ENCODE data around the gene RPS29.
A peak's percentile ranks its signal among the peaks of the same experiment; 100 is the strongest.
"Not testable (repeated sequence)": the region's sequence is repeated elsewhere in the genome, so short reads cannot be mapped to it uniquely, and the experiment has no call there.

RPS29 gene

DNA sequence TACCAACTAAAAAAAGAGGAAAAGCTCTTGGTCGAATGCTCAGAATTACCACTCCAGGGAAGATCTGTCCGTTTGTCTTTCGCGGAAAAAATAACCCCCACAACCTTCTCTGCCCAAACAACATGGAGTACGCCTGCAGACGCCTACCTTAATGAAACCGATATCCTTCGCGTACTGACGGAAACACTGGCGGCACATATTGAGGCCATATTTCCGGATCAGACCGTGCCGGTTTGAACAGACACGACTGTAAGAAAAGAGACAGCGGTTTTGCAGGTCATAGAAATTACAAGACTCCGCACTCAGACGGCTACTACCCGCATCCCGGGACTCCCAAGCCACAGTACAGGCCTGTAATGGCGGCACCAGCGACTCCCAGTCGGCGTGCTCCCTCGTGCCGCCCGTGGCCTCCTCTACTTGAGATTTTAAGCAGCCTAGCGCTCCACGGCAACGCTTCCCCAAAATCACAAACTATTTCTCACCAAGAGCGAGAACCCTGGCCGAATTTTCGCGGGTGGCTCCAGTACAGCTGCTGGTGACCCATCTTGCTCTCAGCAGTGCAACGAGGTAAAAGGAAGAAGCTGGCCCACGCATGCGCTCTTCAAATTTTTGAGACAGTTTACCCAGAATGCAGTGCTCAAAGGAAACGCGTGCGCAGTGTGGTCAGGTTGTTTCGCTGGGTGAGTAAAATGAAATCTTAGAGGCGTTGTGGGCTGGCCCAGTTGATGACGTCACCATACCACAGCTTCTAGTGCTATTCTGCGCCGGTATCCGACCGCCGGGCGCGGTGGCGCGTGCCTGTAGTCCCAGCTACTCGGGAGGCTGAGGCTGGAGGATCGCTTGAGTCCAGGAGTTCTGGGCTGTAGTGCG, at the start of gene RPS29:
RPS29 (minus strand) TSS at position 578 of the 870 bp plus-strand sequence; CDS start at position 544, 34 bp downstream.
- peak; percentile 99 for DNase-seq
- H3K4me3 Mint-ChIP-seq = peak within 1 kb of the TSS; percentile 89
- peaks cover 4% of the 10 kb centered on the region for H3K27me3 Mint-ChIP-seq
- CTCF ChIA-PET = interaction anchor here (0.6 to 2.7 kb wide), 11 partner anchors 9 to 124 kb away, joined by 3 to 16 read pairs (median 5); partner anchors contain the start of genes DNAAF2 and LRR1
- peaks cover 48% of the 10 kb centered on the region for H3K4me1 Mint-ChIP-seq
- H3K36me3 Mint-ChIP-seq = peaks cover 47% of the 10 kb centered on the region
- H3K27ac Mint-ChIP-seq = peak within 1 kb of the TSS; percentile 99
- H3K9me3 Mint-ChIP-seq = no peaks in the 10 kb centered on the region

DNA sequence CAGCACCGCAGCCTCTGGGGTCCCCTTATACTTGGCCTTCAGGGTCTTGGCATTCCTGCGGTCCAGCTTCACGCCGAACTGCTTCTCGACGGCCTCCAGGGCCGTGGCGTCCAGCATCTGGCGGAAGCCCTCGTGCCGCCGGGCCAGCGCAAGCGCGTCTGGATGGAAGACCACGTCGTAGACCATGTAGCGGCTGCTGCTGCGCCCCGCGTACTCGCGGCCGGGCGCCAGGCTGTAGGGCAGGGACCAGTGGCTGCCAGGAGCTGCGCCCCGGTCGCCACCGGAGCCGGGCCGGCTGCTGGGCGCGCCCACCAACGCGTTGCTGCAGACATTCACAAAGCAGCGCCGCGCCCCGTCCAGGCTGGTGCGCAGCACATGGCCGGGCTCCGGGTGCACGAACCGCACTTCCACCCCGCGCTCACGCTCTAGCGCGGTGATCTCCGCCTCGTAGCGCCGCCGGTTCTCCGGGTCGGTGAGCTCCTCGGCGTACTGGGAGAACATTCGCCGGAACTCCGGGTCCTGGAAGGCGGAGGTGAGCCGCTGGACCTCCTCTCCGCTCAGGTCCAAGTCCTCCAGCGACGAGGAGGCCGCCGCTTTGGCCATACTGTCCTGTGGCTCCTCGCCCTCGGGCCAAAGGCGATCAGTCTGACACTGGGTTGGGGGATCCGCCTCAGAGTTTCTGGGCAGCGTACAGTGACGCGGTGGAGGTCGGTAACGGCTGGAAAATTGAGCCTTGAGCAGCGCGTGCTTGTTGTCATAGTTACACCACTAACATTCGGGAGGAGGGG, 48.6 kb upstream of the RPS29 start, which contains the start of gene DNAAF2:
DNAAF2 (minus strand) TSS at position 698 of the 788 bp plus-strand sequence; CDS start at position 603, 95 bp downstream.
- CTCF ChIA-PET = interaction anchor here (0.5 to 3.3 kb wide), 17 partner anchors 11 to 427 kb away, joined by 3 to 27 read pairs (median 4); partner anchors contain the start of genes KLHDC2, MGAT2, NEMF and RPL36AL
- peak; percentile 73 for DNase-seq
- peak within 1 kb of the TSS; percentile 90 for H3K4me3 Mint-ChIP-seq
- peak within 1 kb of the TSS; percentile 95 for H3K27ac Mint-ChIP-seq
- peaks cover 30% of the 10 kb centered on the region for H3K36me3 Mint-ChIP-seq
- no peaks in the 10 kb centered on the region for H3K27me3 Mint-ChIP-seq
- no peaks in the 10 kb centered on the region for H3K9me3 Mint-ChIP-seq
- H3K4me1 Mint-ChIP-seq = peaks cover 58% of the 10 kb centered on the region

DNA sequence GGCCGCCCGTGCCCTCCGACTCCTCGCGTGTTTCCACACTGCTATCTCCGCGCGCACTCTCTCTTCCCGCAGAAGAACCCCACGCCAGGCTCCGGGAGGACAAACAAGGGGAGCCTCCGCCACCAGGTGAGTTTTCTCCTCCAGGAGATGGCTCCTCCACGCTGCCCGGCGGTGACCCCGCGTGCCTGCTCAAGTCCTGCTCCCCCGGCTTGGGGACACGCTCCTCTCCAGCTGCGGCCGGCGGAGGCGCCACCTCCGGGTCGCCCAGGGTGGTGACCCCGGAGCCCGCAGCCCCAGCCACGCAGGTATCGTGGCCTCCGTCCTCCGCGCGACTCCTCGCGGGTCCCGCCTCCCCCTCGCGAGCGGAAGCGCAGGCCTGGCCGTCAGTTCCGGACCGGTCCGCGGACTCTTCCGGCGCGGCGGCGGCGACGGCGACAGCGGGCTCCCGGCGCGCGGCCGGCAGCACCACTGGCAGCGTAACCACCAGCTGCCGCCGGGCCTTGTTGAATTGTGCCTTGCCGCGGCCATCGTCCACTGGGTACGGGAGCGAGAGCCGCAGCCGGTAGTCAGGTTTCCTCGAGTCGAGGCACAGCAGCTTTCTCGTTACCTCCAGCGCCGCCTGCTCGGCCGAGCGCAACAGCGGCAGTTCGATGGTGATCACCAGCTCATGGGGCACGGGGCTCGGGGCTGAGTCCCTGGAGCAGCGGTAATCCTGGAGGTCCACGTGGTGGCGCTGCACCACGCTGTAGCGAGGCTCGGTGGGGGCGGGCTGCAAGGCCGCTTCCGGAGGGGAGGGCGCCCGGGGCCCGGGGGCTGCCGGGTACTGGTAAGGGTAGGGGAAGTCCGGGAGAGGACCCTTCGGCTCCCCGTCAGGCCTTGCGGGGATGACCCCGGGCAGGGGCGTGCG, 47.7 kb upstream of the RPS29 start:
- H3K27ac Mint-ChIP-seq = peak overlapping the region; percentile 95
- H3K27me3 Mint-ChIP-seq = no peaks in the 10 kb centered on the region
- H3K36me3 Mint-ChIP-seq = peaks cover 25% of the 10 kb centered on the region
- CTCF ChIA-PET = interaction anchor here (0.5 to 3.3 kb wide), 15 partner anchors 10 to 229 kb away, joined by 3 to 27 read pairs (median 7); partner anchors contain the start of genes KLHDC2, MGAT2, NEMF and RPL36AL
- H3K9me3 Mint-ChIP-seq = no peaks in the 10 kb centered on the region
- H3K4me1 Mint-ChIP-seq = peaks cover 59% of the 10 kb centered on the region
- DNase-seq = peak; percentile 96
- peak overlapping the region; percentile 90 for H3K4me3 Mint-ChIP-seq

DNA sequence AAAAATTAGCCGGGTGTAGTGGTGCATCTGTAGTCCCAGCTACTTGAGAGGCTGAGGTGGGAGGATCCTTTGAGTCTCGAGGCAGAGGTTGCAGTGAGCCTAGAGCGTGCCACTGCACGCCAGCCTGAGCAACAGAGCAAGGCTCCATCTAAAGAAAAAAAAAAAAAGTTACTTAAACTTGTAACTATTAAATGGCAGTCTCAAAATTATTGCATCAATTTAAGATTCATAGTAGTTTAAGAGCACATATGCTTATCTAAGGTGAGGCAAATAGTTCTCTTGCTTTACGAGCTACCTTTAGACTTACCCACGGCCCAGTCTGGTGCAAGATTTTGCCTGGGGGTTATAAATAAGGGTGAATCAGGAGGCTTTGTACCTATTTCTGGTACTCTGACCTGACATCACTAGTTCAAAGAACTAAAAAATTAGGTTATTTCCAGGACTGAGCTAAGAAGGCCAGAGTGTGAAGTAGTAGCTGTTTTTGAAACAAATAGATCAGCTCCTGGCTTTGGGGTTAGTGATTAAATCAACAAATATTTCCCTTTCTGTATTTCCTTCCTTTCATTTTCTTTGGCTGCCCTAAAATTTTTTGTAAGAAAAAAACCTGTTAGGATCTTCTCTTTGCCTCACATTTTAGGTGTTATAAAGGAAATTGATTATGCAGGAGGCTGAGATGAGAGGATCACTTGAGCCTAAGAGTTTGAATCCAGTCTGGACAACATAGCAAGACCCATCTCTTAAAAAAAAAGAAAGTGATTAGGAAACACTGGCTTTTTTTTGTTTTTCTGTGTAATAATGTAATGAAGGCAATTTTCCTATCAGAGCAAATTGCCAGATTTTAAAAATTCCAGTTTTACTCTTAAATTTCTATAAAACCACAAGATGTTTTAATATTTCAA, 38.0 kb upstream of the RPS29 start:
- Mint-ChIP-seq H3K36me3 (peaks cover 47% of the 10 kb centered on the region), H3K4me1 (peaks cover 51% of the 10 kb centered on the region)

DNA sequence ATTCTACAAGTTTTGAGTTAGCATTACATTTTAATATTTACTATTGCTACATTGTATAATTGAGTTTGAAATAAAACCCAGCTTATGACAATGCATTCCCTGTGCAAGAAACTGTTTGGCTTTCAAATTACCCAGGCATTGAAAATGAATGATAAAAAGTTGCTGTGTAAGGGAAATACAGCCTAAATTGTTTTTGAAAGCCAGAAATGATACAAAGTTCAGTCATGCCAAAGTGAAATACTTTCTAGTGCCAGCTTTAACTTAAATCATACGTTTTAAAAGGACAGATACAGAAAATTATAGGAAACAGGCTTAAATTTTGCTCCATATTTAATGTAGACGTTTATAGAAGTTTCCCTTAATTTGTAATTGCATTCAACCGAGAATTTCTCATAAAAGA, 37.2 kb upstream of the RPS29 start:
- peaks cover 52% of the 10 kb centered on the region for H3K36me3 Mint-ChIP-seq
- peak overlapping the region; percentile 80 for H3K27ac Mint-ChIP-seq
- CTCF ChIA-PET = interaction anchor here (0.9 to 2.0 kb wide), 2 partner anchors 10 to 206 kb away, joined by 4 to 18 read pairs; no protein-coding TSS in a partner anchor
- peaks cover 57% of the 10 kb centered on the region for H3K4me1 Mint-ChIP-seq
- no peaks in the 10 kb centered on the region for H3K27me3 Mint-ChIP-seq
- H3K9me3 Mint-ChIP-seq = no peaks in the 10 kb centered on the region
- H3K4me3 Mint-ChIP-seq = peak overlapping the region; percentile 99
- DNase-seq = no peak

More for the DNA sequence above, 38.0 kb upstream of the RPS29 start:
- H3K9me3 Mint-ChIP-seq = no peaks in the 10 kb centered on the region
- no peaks in the 10 kb centered on the region for H3K27me3 Mint-ChIP-seq
- H3K27ac Mint-ChIP-seq = peak overlapping the region; percentile 80
- peak overlapping the region; percentile 99 for H3K4me3 Mint-ChIP-seq
- CTCF ChIA-PET = interaction anchor here (0.9 to 2.0 kb wide), 2 partner anchors 9 to 205 kb away, joined by 4 to 18 read pairs; no protein-coding TSS in a partner anchor
- no peak for DNase-seq

DNA sequence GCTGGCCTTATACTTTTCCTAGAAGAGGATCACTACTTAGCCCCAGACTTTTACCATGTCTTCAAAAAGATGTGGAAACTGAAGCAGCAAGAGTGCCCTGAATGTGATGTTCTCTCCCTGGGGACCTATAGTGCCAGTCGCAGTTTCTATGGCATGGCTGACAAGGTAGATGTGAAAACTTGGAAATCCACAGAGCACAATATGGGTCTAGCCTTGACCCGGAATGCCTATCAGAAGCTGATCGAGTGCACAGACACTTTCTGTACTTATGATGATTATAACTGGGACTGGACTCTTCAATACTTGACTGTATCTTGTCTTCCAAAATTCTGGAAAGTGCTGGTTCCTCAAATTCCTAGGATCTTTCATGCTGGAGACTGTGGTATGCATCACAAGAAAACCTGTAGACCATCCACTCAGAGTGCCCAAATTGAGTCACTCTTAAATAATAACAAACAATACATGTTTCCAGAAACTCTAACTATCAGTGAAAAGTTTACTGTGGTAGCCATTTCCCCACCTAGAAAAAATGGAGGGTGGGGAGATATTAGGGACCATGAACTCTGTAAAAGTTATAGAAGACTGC, 35.9 kb upstream of the RPS29 start:
- peaks cover 59% of the 10 kb centered on the region for H3K36me3 Mint-ChIP-seq
- H3K4me1 Mint-ChIP-seq = peaks cover 61% of the 10 kb centered on the region
- H3K4me3 Mint-ChIP-seq = peak overlapping the region; percentile 99
- peak overlapping the region; percentile 99 for H3K27ac Mint-ChIP-seq
- no peaks in the 10 kb centered on the region for H3K27me3 Mint-ChIP-seq
- CTCF ChIA-PET = interaction anchor here (1.4 to 3.4 kb wide), 3 partner anchors 13 to 145 kb away, joined by 3 to 27 read pairs (median 5); partner anchors contain the start of genes DNAAF2 and RPS29
- H3K9me3 Mint-ChIP-seq = no peaks in the 10 kb centered on the region
- DNase-seq = no peak

DNA sequence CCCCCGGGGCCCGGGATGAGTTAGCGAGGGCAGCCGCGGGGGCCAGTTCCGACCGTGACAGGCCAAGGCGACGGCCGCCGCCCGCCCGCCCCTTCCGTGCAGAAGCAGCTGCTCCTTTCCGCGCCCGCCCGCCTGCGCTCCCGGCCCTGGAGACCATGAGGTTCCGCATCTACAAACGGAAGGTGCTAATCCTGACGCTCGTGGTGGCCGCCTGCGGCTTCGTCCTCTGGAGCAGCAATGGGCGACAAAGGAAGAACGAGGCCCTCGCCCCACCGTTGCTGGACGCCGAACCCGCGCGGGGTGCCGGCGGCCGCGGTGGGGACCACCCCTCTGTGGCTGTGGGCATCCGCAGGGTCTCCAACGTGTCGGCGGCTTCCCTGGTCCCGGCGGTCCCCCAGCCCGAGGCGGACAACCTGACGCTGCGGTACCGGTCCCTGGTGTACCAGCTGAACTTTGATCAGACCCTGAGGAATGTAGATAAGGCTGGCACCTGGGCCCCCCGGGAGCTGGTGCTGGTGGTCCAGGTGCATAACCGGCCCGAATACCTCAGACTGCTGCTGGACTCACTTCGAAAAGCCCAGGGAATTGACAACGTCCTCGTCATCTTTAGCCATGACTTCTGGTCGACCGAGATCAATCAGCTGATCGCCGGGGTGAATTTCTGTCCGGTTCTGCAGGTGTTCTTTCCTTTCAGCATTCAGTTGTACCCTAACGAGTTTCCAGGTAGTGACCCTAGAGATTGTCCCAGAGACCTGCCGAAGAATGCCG, 35.1 kb upstream of the RPS29 start:
- peaks cover 61% of the 10 kb centered on the region for H3K36me3 Mint-ChIP-seq
- no peaks in the 10 kb centered on the region for H3K27me3 Mint-ChIP-seq
- peak overlapping the region; percentile 99 for H3K27ac Mint-ChIP-seq
- peak; percentile 77 for DNase-seq
- H3K4me1 Mint-ChIP-seq = peaks cover 62% of the 10 kb centered on the region
- H3K4me3 Mint-ChIP-seq = peak overlapping the region; percentile 99
- CTCF ChIA-PET = interaction anchor here (1.0 to 3.4 kb wide), 7 partner anchors 9 to 160 kb away, joined by 3 to 27 read pairs (median 5); partner anchors contain the start of genes DNAAF2, KLHDC1 and RPS29
- H3K9me3 Mint-ChIP-seq = no peaks in the 10 kb centered on the region

DNA sequence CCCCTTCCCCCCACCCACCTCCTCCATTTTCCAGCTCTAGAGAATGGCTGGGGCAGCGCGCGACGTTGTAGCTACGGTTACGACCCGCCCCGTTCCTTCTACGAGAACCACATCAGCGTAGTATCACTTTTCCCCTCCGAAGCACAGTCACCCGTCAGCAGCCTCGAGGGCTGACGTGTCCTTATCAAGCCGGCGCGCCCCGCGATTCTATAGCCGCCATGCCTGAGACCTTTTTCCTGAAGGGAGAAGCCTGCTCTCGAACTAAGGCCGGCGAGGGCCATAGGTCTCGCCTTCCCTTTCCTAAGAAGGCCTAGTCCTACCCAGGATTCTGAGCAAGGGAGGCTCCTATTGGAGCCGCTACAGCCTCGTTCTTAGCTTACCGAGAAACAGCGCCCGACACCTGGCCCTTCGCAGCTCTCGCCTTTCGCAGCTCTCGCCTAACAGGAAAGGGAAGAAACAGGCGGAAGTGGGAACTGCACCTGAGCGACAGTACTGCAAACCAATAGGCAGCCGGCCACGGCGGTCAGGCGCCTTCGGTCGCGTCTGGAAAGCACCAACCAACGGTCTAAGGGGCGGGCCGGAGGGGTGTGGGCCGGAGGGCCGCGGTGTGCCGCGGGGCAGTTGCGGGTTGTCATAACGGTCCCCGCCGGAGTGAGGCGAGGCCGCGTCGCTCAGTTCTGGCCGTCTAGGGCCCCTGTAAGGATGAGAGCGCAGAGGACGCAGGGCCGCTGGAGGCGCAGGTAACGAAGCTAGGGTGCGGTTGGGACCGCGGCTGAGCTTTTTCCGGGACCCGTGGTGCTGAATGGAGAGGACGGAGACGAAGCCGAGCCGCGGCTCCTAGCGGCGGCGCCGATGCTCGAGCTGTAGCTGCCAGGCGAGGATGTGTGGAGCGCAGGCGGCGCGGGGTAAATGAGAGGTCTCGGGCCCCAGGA, 34.3 kb upstream of the RPS29 start, which contains the start of the genes MGAT2 and RPL36AL:
MGAT2 (plus strand) TSS at position 618 of the 932 bp plus-strand sequence. CDS start 470 bp downstream, outside the sequence.
RPL36AL (minus strand) TSS at position 445 of the 932 bp plus-strand sequence. CDS start 1,522 bp downstream, outside the sequence.
- Mint-ChIP-seq H3K36me3 (peaks cover 63% of the 10 kb centered on the region), H3K27ac (peak within 1 kb of the TSS; percentile 99), H3K4me1 (peaks cover 64% of the 10 kb centered on the region), H3K27me3 (no peaks in the 10 kb centered on the region), H3K9me3 (no peaks in the 10 kb centered on the region), H3K4me3 (peak within 1 kb of the TSS; percentile 99)
- DNase-seq = peak; percentile 97
- CTCF ChIA-PET = interaction anchor here (0.6 to 3.4 kb wide), 12 partner anchors 10 to 159 kb away, joined by 3 to 27 read pairs (median 3); partner anchors contain the start of genes DNAAF2, KLHDC1, LRR1 and RPS29

DNA sequence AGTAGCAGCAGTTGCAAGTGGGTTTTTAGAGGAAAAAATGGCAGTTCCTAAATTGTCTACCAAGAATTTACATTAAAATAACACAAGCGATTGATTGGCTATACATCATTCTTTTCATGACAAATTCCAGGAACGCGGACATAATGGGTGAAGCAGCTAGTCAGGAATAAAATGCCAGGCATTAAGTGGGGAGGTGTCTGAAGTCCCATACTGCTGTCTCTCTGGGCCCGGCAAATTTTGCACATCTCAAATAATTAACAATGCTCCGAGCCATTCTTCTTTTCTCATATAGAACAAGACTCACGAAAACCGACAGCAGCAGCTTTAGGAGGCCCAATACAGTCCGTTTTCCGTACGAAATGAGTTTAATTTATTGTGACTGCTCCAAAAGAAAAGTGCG, 33.5 kb upstream of the RPS29 start:
- Mint-ChIP-seq H3K27ac (peak overlapping the region; percentile 99), H3K4me1 (peaks cover 60% of the 10 kb centered on the region), H3K36me3 (peaks cover 59% of the 10 kb centered on the region), H3K27me3 (no peaks in the 10 kb centered on the region), H3K9me3 (no peaks in the 10 kb centered on the region), H3K4me3 (peak overlapping the region; percentile 99)
- CTCF ChIA-PET = interaction anchor here (0.6 to 3.4 kb wide), 8 partner anchors 10 to 158 kb away, joined by 3 to 27 read pairs (median 3); partner anchors contain the start of genes DNAAF2, KLHDC1 and LRR1
- no peak for DNase-seq

DNA sequence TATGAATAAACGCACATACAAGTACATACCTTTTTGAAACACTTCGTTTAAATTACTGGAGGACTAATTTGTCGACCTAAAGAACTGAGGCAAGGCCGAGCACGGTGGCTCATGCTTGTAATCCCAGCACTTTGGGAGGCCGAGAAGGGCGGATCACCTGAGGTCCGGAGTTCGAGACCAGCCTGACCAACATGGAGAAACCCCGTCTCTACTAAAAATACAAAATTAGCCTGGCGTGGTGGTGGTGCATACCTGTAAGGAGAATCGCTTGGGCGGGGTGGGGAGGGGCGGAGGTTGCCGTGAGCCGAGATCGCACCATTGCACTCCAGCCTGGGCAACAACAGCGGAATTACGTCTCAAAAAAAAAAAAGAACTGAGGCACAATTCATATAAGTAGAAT, 33.1 kb upstream of the RPS29 start:
- Mint-ChIP-seq H3K4me1 (peaks cover 57% of the 10 kb centered on the region), H3K4me3 (peak overlapping the region; percentile 99), H3K27ac (peak overlapping the region; percentile 99), H3K36me3 (peaks cover 58% of the 10 kb centered on the region)
- H3K9me3 Mint-ChIP-seq, DNase-seq, H3K27me3 Mint-ChIP-seq: not testable (repeated sequence)
- CTCF ChIA-PET = interaction anchor here (3.4 kb wide), 1 partner anchor 15 kb away, joined by 27 read pairs; the partner anchor contains the start of gene DNAAF2
